ENCODE measurements around the gene PABPN1. TPM values are rescaled to one million over a fixed set of nuclear protein-coding genes. Genes with fewer than 3 reads are reported as not detected.
A peak's percentile ranks its signal among the peaks of the same experiment; 100 is the strongest.

The PABPN1 gene
- total and polyA plus RNA-seq, 2 of the 13 experiments (the other 11 are each of a cell fraction or from before 2014, with no cell fraction given): 233 to 524 TPM

- no peak for TF ChIP-seq MAFK (conservative IDR thresholded peaks at IDR 0.05 in 1 of 2, IDR thresholded peaks at IDR 0.05 in 1 of 2; ENCODE audit: low read length in 2 of 2)
- TF ChIP-seq MLXIP (CRISPR knock-in tag; IDR thresholded peaks at IDR 0.05; ENCODE audit: borderline replicate concordance): no peak
- TF ChIP-seq KDM1A (CRISPR knock-in tag; IDR thresholded peaks at IDR 0.05): no peak; the same call in none of the 2 replicates
- peak; percentile 16 for TF ChIP-seq PITX1 (CRISPR knock-in tag; IDR thresholded peaks at IDR 0.05)
- TF ChIP-seq TEF (CRISPR knock-in tag; IDR thresholded peaks at IDR 0.05): peak; percentile 23; the same call in 1 of the 2 replicates
- TF ChIP-seq POLR2AphosphoS2 (IDR thresholded peaks at IDR 0.05; ENCODE audit: low read depth, low read length): no peak
- TF ChIP-seq ZNF569 (CRISPR knock-in tag; IDR thresholded peaks at IDR 0.05; ENCODE audit: borderline replicate concordance): no peak
- peak; percentile 58 for TF ChIP-seq CTCF (CRISPR knock-in tag; IDR thresholded peaks at IDR 0.05)
- peak; percentile 96 for TF ChIP-seq ZSCAN29 (CRISPR knock-in tag; conservative IDR thresholded peaks at IDR 0.05)
- peak; percentile 54; the same call in 1 of the 2 replicates for TF ChIP-seq ZNF691 (CRISPR knock-in tag; IDR thresholded peaks at IDR 0.05; ENCODE audit: borderline replicate concordance, low read depth)
- peak; percentile 93 for TF ChIP-seq ZNF205 (CRISPR knock-in tag; IDR thresholded peaks at IDR 0.05)
- peak; percentile 40 for TF ChIP-seq BORCS8-MEF2B (CRISPR knock-in tag; IDR thresholded peaks at IDR 0.05)
- TF ChIP-seq KAT8 (CRISPR knock-in tag; IDR thresholded peaks at IDR 0.05): peak; percentile 76
- TF ChIP-seq ZNF761 (CRISPR knock-in tag; conservative IDR thresholded peaks at IDR 0.05): no peak; the same call in 1 of the 2 replicates
- TF ChIP-seq ZFY (CRISPR knock-in tag; IDR thresholded peaks at IDR 0.05): peak; percentile 79
- TF ChIP-seq ZNF333 (CRISPR knock-in tag; IDR thresholded peaks at IDR 0.05; ENCODE audit: borderline replicate concordance): peak; percentile 97; the same call in 1 of the 2 replicates
- no peak for TF ChIP-seq JARID2 (CRISPR knock-in tag; IDR thresholded peaks at IDR 0.05; ENCODE audit: insufficient replicate concordance)
- TF ChIP-seq ZNF550 (CRISPR knock-in tag; IDR thresholded peaks at IDR 0.05; ENCODE audit: borderline replicate concordance): 0 out of 2 replicates have a peak, but pooled peaks have one; percentile 24
- TF ChIP-seq IKZF1 (IDR thresholded peaks at IDR 0.05): no peak
- TF ChIP-seq BCL3 (CRISPR knock-in tag; IDR thresholded peaks at IDR 0.05): peak; percentile 26
- peak; percentile 38; the same call in 1 of the 2 replicates for TF ChIP-seq ZNF232 (CRISPR knock-in tag; IDR thresholded peaks at IDR 0.05; ENCODE audit: borderline replicate concordance)
Observed at GRCh38 chr14:23286020-23286901, 35.0 kb upstream of the PABPN1 start, which contains the start of gene HOMEZ (continued).
